Measurements from ENCODE around the gene LTA.

DNA sequence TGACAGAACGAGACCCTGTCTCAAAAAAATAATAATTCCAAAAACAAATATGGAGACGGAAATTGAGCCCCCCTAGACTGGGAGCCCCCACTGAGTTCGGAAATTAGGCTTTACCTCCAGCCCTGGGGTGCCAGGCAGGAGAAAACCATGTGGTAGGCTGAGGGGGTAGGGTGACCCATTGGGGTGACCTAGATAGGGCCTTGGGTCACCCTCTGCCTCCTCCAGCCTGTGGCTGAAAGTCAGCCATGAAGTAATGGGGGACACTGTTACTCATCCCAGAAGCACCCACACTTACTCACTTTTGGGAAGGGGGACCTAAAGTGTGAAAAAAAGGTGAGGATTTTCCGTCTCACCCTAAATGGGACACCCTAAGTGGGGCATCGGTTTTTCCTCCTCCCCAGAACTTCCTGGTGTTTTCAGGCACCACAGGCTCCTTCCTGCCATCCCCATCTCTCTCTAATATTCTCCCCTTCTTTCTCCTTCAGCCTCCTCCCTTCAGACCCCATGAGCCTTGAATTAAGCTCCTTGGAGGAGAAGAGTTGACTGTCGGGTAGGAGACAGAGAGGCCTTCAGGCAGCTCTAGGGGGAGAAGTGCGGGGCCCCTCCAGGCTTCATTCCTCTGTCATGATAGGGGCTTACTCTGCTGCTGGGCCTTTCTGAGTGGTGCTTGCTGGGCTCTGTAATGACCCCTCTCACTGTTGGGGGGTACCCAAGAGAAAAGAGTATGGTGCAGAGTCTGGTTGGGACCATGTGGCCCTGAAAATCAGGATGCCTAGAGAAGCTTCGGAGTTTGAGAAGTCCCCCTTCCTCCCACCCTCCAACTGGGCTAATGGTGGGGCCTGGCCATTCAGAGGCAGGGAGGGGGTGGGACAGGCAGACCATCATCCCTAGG is 7.7 kb downstream of the LTA start:
- TF ChIP-seq RAD21 (IDR thresholded peaks at IDR 0.05; ENCODE audit: low read depth) (no peak), EZH2 (IDR thresholded peaks at IDR 0.05) (no peak), CEBPB (IDR thresholded peaks at IDR 0.05; ENCODE audit: low read depth) (no peak), CBX3 (IDR thresholded peaks at IDR 0.05; ENCODE audit: low read depth) (no peak), POLR2A (IDR thresholded peaks at IDR 0.05; ENCODE audit: borderline replicate concordance, extremely low read depth, insufficient read depth, insufficient read length) (no peak), POLR2AphosphoS5 (IDR thresholded peaks at IDR 0.05; ENCODE audit: low read depth, low read length) (no peak)
- TF ChIP-seq, protein P1, sequence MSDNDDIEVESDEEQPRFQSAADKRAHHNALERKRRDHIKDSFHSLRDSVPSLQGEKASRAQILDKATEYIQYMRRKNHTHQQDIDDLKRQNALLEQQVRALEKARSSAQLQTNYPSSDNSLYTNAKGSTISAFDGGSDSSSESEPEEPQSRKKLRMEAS (IDR thresholded peaks at IDR 0.05): no peak
- TF ChIP-seq, protein P2, sequence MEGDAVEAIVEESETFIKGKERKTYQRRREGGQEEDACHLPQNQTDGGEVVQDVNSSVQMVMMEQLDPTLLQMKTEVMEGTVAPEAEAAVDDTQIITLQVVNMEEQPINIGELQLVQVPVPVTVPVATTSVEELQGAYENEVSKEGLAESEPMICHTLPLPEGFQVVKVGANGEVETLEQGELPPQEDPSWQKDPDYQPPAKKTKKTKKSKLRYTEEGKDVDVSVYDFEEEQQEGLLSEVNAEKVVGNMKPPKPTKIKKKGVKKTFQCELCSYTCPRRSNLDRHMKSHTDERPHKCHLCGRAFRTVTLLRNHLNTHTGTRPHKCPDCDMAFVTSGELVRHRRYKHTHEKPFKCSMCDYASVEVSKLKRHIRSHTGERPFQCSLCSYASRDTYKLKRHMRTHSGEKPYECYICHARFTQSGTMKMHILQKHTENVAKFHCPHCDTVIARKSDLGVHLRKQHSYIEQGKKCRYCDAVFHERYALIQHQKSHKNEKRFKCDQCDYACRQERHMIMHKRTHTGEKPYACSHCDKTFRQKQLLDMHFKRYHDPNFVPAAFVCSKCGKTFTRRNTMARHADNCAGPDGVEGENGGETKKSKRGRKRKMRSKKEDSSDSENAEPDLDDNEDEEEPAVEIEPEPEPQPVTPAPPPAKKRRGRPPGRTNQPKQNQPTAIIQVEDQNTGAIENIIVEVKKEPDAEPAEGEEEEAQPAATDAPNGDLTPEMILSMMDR (IDR thresholded peaks at IDR 0.05 in 2 of 3, conservative IDR thresholded peaks at IDR 0.05 in 1 of 3; ENCODE audit: borderline replicate concordance in 1 of 3, insufficient read depth in 1 of 3, low read depth in 2 of 3, low read length in 2 of 3): no peak
- TF ChIP-seq, protein P3, sequence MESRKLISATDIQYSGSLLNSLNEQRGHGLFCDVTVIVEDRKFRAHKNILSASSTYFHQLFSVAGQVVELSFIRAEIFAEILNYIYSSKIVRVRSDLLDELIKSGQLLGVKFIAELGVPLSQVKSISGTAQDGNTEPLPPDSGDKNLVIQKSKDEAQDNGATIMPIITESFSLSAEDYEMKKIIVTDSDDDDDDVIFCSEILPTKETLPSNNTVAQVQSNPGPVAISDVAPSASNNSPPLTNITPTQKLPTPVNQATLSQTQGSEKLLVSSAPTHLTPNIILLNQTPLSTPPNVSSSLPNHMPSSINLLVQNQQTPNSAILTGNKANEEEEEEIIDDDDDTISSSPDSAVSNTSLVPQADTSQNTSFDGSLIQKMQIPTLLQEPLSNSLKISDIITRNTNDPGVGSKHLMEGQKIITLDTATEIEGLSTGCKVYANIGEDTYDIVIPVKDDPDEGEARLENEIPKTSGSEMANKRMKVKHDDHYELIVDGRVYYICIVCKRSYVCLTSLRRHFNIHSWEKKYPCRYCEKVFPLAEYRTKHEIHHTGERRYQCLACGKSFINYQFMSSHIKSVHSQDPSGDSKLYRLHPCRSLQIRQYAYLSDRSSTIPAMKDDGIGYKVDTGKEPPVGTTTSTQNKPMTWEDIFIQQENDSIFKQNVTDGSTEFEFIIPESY (IDR thresholded peaks at IDR 0.05; ENCODE audit: extremely low read depth, insufficient replicate concordance, low read length): no peak
